SK-N-SH treated with all-trans-retinoic acid at 6 μM for 48 hours (cell line): ENCODE measurements around the gene CIBAR2.

ENCODE experiments used
- ATAC-seq: fragments of 200-7000 bp; cut with Tn5 transposase; 3 replicates; pipeline ENCODE4 v1.9.1; 2020; ENCODE audit warnings: mild to moderate bottlenecking, moderate library complexity
- ARNTL ChIP-seq: fragments of 450-650 bp; formaldehyde crosslinking; IDR thresholded peaks from 2 replicates; pipeline ENCODE4 v1.5.0; 2020; ENCODE audit warnings: low read depth, mild to moderate bottlenecking, moderate library complexity, borderline replicate concordance
- BACH2 ChIP-seq: fragments of 250-450 bp; sonication (Bioruptor Pico); IDR thresholded peaks from 2 replicates; pipeline ENCODE4 v1.9.0; 2021; ENCODE audit warnings: mild to moderate bottlenecking, borderline replicate concordance
- CREB5 ChIP-seq: fragments of 250-450 bp; sonication (Bioruptor Pico); IDR thresholded peaks from 2 replicates; pipeline ENCODE4 v1.5.1; 2020; ENCODE audit warnings: low read depth, mild to moderate bottlenecking, moderate library complexity
- CSDC2 ChIP-seq: fragments of 250-450 bp; sonication (Bioruptor Pico); IDR thresholded peaks from 2 replicates; pipeline ENCODE4 v1.5.0; 2020; ENCODE audit warnings: mild to moderate bottlenecking, moderate library complexity
- CSRNP3 ChIP-seq: fragments of 250-450 bp; sonication (Bioruptor Pico); IDR thresholded peaks from 2 replicates; pipeline ENCODE4 v1.5.1; 2021; ENCODE audit warnings: mild to moderate bottlenecking, moderate library complexity
- ISL1 ChIP-seq: fragments of 250-450 bp; sonication (Bioruptor Pico); IDR thresholded peaks from 2 replicates; pipeline ENCODE4 v2.1.2; 2022; ENCODE audit warnings: mild to moderate bottlenecking, moderate library complexity
- OSR1 ChIP-seq: fragments of 250-450 bp; sonication (Bioruptor Pico); IDR thresholded peaks from 2 replicates; pipeline ENCODE4 v1.8.0; 2022; ENCODE audit warnings: moderate library complexity, mild to moderate bottlenecking, inconsistent platforms
- PATZ1 ChIP-seq: fragments of 250-450 bp; sonication (Bioruptor Pico); IDR thresholded peaks from 2 replicates; pipeline ENCODE4 v1.8.0; 2020; ENCODE audit warnings: mild to moderate bottlenecking, moderate library complexity, borderline replicate concordance
- PPARA ChIP-seq: fragments of 250-450 bp; sonication (Bioruptor Pico); IDR thresholded peaks from 2 replicates; pipeline ENCODE4 v1.5.0; 2020; ENCODE audit warnings: mild to moderate bottlenecking, borderline replicate concordance
- SNAI2 ChIP-seq: fragments of 250-450 bp; sonication (Bioruptor Pico); IDR thresholded peaks from 2 replicates; pipeline ENCODE4 v1.5.0; 2020; ENCODE audit warnings: mild to moderate bottlenecking, moderate library complexity
- TCF4 ChIP-seq: fragments of 250-450 bp; sonication (Bioruptor Pico); IDR thresholded peaks from 2 replicates; pipeline ENCODE4 v1.8.0; 2021; ENCODE audit warnings: mild to moderate bottlenecking, moderate library complexity, borderline replicate concordance
- TOX ChIP-seq: fragments of 250-450 bp; sonication (Bioruptor Pico); IDR thresholded peaks from 2 replicates; pipeline ENCODE4 v1.8.0; 2021; ENCODE audit warnings: mild to moderate bottlenecking, moderate library complexity, borderline replicate concordance
- TSHZ2 ChIP-seq: fragments of 250-450 bp; sonication (Bioruptor Pico); IDR thresholded peaks from 2 replicates; pipeline ENCODE4 v1.5.0; 2020; ENCODE audit warnings: mild to moderate bottlenecking, moderate library complexity
- ZC3H10 ChIP-seq: fragments of 250-450 bp; sonication (Bioruptor Pico); IDR thresholded peaks from 2 replicates; pipeline ENCODE4 v1.5.1; 2021; ENCODE audit warnings: mild to moderate bottlenecking, moderate library complexity
- ZFP3 ChIP-seq: fragments of 250-450 bp; sonication (Bioruptor Pico); IDR thresholded peaks from 2 replicates; pipeline ENCODE4 v1.5.0; 2020; ENCODE audit warnings: mild to moderate bottlenecking, moderate library complexity
- ZFP30 ChIP-seq: fragments of 450-650 bp; formaldehyde crosslinking; IDR thresholded peaks from 2 replicates; pipeline ENCODE4 v1.5.0; 2022; ENCODE audit warnings: mild to moderate bottlenecking, moderate library complexity
- ZNF565 ChIP-seq: fragments of 450-650 bp; formaldehyde crosslinking; conservative IDR thresholded peaks from 2 replicates; pipeline ENCODE4 v1.5.0; 2020; ENCODE audit warnings: low read depth, mild to moderate bottlenecking, moderate library complexity
- ZNF8 ChIP-seq: fragments of 450-650 bp; formaldehyde crosslinking; IDR thresholded peaks from 2 replicates; pipeline ENCODE4 v1.5.0; 2020; ENCODE audit warnings: mild to moderate bottlenecking, moderate library complexity
- TF ChIP-seq, protein P1 (sequence below): fragments of 250-450 bp; sonication (Bioruptor Pico); IDR thresholded peaks from 2 replicates; pipeline ENCODE4 v1.8.0; 2021; ENCODE audit warnings: low read depth, mild to moderate bottlenecking, moderate library complexity, borderline replicate concordance

CIBAR2 gene

DNA sequence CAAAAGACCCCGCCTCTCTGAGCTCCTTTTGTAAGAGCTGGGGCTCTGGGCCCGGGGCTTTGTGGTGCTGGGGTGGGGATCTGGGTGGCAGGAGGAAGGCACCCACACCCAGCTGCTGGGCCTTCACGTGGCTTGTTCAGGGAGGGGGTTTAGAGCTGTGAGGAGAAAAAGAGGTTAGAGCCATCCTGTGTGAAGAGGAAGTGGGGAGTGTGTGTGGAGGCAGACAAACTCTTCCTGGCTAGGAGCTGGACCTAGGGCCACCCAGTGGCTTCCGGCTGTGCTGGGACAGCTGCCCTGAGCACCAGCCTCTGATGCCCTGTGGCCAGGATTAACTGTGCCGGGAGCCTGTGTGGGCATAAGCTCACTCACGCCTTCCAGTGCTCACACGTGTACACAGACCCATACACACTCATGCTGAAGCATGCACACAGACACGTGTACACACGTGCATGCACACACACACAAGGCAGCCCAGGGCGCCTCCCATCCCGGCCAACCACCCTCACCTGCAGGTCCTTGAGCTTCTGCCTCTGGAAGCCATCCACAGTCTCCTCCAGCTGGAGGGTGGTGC is 7.4 kb downstream of the CIBAR2 start:
- TF ChIP-seq ARNTL (CRISPR knock-in tag) (no peak), SNAI2 (CRISPR knock-in tag) (no peak), ZFP3 (CRISPR knock-in tag) (no peak), TSHZ2 (no peak), ISL1 (CRISPR knock-in tag) (no peak), OSR1 (CRISPR knock-in tag) (no peak), ZFP30 (CRISPR knock-in tag) (no peak), BACH2 (CRISPR knock-in tag) (no peak), CSRNP3 (no peak)
- ATAC-seq = no peak

GRCh38 chr16:85104147-85104546 is 8.1 kb downstream of the CIBAR2 start:
- ATAC-seq = no peak
- TF ChIP-seq ZFP3 (CRISPR knock-in tag) (no peak), SNAI2 (CRISPR knock-in tag) (no peak), TCF4 (no peak), CREB5 (CRISPR knock-in tag) (no peak), PPARA (CRISPR knock-in tag) (no peak), CSDC2 (CRISPR knock-in tag) (no peak), PATZ1 (CRISPR knock-in tag) (no peak), ZNF8 (no peak), ZNF565 (CRISPR knock-in tag) (no peak), TOX (CRISPR knock-in tag) (no peak)
- TF ChIP-seq, protein P1, sequence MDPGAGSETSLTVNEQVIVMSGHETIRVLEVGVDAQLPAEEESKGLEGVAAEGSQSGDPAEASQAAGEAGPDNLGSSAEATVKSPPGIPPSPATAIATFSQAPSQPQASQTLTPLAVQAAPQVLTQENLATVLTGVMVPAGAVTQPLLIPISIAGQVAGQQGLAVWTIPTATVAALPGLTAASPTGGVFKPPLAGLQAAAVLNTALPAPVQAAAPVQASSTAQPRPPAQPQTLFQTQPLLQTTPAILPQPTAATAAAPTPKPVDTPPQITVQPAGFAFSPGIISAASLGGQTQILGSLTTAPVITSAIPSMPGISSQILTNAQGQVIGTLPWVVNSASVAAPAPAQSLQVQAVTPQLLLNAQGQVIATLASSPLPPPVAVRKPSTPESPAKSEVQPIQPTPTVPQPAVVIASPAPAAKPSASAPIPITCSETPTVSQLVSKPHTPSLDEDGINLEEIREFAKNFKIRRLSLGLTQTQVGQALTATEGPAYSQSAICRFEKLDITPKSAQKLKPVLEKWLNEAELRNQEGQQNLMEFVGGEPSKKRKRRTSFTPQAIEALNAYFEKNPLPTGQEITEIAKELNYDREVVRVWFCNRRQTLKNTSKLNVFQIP = no peak
- TF ChIP-seq, all 23 proteins: peak for 0

- no peak for ATAC-seq
- TF ChIP-seq, protein P1 = no peak
- TF ChIP-seq CSRNP3 (no peak), OSR1 (CRISPR knock-in tag) (no peak), ZC3H10 (CRISPR knock-in tag) (no peak), CREB5 (CRISPR knock-in tag) (no peak), PATZ1 (CRISPR knock-in tag) (no peak), ZNF565 (CRISPR knock-in tag) (no peak), SNAI2 (CRISPR knock-in tag) (no peak)
Measured at GRCh38 chr16:85103114-85104079, 8.9 kb downstream of the CIBAR2 start.
